Loucy (cell line): Measurements from ENCODE around the gene HCST.
"Not testable (repeated sequence)": the region's sequence is repeated elsewhere in the genome, so short reads cannot be mapped to it uniquely, and the experiment has no call there.

ENCODE experiments used
- CTCF ChIP-seq: fragments of 200-600 bp; sonication (generic); conservative IDR thresholded peaks from 2 replicates; pipeline ENCODE4 v1.5.1; 2014; ENCODE audit warnings: mild to moderate bottlenecking, antibody characterized with exemption, low read length
- EZH2phosphoT487 ChIP-seq: fragments of 200-600 bp; IDR thresholded peaks from 2 replicates; pipeline ENCODE4 v1.6.1; 2018; ENCODE audit warnings: antibody characterized with exemption, mild to moderate bottlenecking, moderate library complexity, borderline replicate concordance

GRCh38 chr19:35910355-35910754 is 8.0 kb downstream of the HCST start:
- TF ChIP-seq CTCF, EZH2phosphoT487: not testable (repeated sequence)
